OCI-LY1 (cell line): ENCODE results near the gene HLCS.

Source experiments
- H2AFZ ChIP-seq: fragments of 200-600 bp; sonication (generic), shearing (Covaris generic); 2 replicates; pipeline ENCODE4 v1.6.0; 2014; ENCODE audit warnings: antibody characterized with exemption, mild to moderate bottlenecking, low read length
- H3F3A ChIP-seq: fragments of 200-600 bp; sonication (generic), shearing (Covaris generic); 2 replicates; pipeline ENCODE4 v1.6.0; 2014; ENCODE audit warnings: mild to moderate bottlenecking, antibody characterized with exemption, low read length, moderate library complexity; ENCODE audit not compliant: insufficient read depth
- H3K27ac ChIP-seq: fragments of 200-600 bp; sonication (generic); 2 replicates; pipeline ENCODE4 v1.5.1; 2014; ENCODE audit warnings: low read length, mixed run types, mild to moderate bottlenecking, low read depth; ENCODE audit not compliant: poor library complexity, severe bottlenecking
- H3K27me3 ChIP-seq: fragments of 200-600 bp; sonication (generic); 2 replicates; pipeline ENCODE4 v1.6.0; 2014; ENCODE audit warnings: antibody characterized with exemption, mild to moderate bottlenecking, low read length, moderate library complexity; ENCODE audit not compliant: insufficient read depth
- H3K36me3 ChIP-seq: fragments of 200-600 bp; sonication (generic); 2 replicates; pipeline ENCODE4 v1.6.1; 2014; ENCODE audit warnings: mild to moderate bottlenecking, antibody characterized with exemption, low read length, moderate library complexity, mixed read lengths; ENCODE audit not compliant: insufficient read depth
- H3K4me1 ChIP-seq: fragments of 200-600 bp; sonication (generic); 2 replicates; pipeline ENCODE4 v1.5.1; 2014; ENCODE audit warnings: mild to moderate bottlenecking, low read length, moderate library complexity; ENCODE audit not compliant: insufficient read depth, severe bottlenecking
- H3K4me2 ChIP-seq: fragments of 200-600 bp; sonication (generic), shearing (Covaris generic); 2 replicates; pipeline ENCODE4 v1.6.1; 2014; ENCODE audit warnings: low read length
- H3K4me3 ChIP-seq: fragments of 200-600 bp; sonication (generic); 2 replicates; pipeline ENCODE4 v1.5.1; 2014; ENCODE audit warnings: low read length, low read depth, mild to moderate bottlenecking, mixed read lengths; ENCODE audit not compliant: poor library complexity, severe bottlenecking
- H3K79me2 ChIP-seq: fragments of 200-600 bp; shearing (Covaris generic); 2 replicates; pipeline ENCODE4 v1.6.1; 2016; ENCODE audit warnings: mixed run types, low read length, mixed read lengths; ENCODE audit not compliant: insufficient read depth
- H3K9ac ChIP-seq: fragments of 200-600 bp; sonication (generic), shearing (Covaris generic); 2 replicates; pipeline ENCODE4 v1.6.1; 2014; ENCODE audit warnings: mild to moderate bottlenecking, low read length, mixed read lengths
- H3K9me2 ChIP-seq: fragments of 200-600 bp; sonication (generic), shearing (Covaris generic); 2 replicates; pipeline ENCODE4 v1.6.1; 2014; ENCODE audit warnings: low read depth, mild to moderate bottlenecking, low read length, mixed read lengths
- H3K9me3 ChIP-seq: fragments of 200-600 bp; shearing (Covaris generic); 2 replicates; pipeline ENCODE4 v1.6.1; 2014; ENCODE audit warnings: low read length, mixed read lengths
- H4K20me1 ChIP-seq: fragments of 200-600 bp; sonication (generic), shearing (Covaris generic); 2 replicates; pipeline ENCODE4 v1.6.0; 2016; ENCODE audit warnings: mild to moderate bottlenecking, low read length; ENCODE audit not compliant: insufficient read depth
- EZH2 ChIP-seq: fragments of 200-600 bp; sonication (generic), shearing (Covaris generic); IDR thresholded peaks from 2 replicates; pipeline ENCODE4 v1.8.0; 2017; ENCODE audit warnings: borderline replicate concordance, mixed run types, mild to moderate bottlenecking, antibody characterized with exemption, low read length, moderate library complexity, mixed read lengths
- TF ChIP-seq, protein P1 (sequence below): fragments of 200-600 bp; sonication (generic), shearing (Covaris generic); IDR thresholded peaks from 2 replicates; pipeline ENCODE4 v1.5.1; 2017; ENCODE audit warnings: mild to moderate bottlenecking, antibody characterized with exemption, low read length, moderate library complexity, mixed read lengths

Gene HLCS

DNA sequence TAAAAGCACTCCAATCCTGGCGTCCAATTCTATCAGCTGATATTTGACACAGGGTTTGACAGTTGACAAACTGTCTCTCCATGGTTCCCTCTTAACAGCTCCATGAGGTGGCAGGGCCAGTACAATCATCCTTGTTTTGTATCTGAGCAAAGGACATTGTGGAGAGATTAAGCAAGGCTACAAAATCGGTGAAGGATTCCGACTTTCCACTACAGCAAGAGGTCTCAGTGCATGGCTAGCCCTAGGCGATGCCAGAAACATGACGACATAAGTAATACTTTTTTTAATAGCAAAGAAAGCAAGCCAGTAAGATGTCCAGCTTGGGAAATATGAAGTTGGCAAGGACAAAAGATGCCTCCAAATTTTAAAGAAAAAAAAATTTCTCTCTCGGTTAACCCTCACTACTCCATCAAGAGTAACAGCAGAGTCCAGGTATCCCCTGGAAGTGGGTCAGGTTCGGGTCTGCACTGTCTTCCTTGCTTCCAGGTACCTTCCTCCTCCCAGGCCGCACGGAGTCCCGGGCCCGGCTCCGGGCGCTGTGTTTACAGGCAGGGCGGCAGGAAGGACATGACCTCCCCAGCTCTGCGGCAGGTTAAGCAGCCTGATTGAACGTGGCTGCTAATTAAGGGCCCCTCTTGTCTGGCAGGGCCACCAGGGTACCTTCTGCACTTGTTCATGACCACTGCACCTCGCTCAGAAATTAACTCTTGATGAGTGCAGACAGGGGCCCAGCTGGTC is 161.4 kb downstream of the HLCS start:
- TF ChIP-seq, protein P1, sequence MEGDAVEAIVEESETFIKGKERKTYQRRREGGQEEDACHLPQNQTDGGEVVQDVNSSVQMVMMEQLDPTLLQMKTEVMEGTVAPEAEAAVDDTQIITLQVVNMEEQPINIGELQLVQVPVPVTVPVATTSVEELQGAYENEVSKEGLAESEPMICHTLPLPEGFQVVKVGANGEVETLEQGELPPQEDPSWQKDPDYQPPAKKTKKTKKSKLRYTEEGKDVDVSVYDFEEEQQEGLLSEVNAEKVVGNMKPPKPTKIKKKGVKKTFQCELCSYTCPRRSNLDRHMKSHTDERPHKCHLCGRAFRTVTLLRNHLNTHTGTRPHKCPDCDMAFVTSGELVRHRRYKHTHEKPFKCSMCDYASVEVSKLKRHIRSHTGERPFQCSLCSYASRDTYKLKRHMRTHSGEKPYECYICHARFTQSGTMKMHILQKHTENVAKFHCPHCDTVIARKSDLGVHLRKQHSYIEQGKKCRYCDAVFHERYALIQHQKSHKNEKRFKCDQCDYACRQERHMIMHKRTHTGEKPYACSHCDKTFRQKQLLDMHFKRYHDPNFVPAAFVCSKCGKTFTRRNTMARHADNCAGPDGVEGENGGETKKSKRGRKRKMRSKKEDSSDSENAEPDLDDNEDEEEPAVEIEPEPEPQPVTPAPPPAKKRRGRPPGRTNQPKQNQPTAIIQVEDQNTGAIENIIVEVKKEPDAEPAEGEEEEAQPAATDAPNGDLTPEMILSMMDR: no peak
- no peak for TF ChIP-seq EZH2
- no peaks in the 10 kb centered on the region for H4K20me1 ChIP-seq
- H3K4me3 ChIP-seq: no peak overlapping the region
- no peaks in the 10 kb centered on the region for H3F3A ChIP-seq
- no peak overlapping the region for H3K9ac ChIP-seq
- H3K9me2 ChIP-seq: no peaks in the 10 kb centered on the region
- no peak overlapping the region for H3K4me2 ChIP-seq
- no peaks in the 10 kb centered on the region for H3K27me3 ChIP-seq
- no peak overlapping the region for H2AFZ ChIP-seq
- H3K27ac ChIP-seq: no peak overlapping the region
- no peaks in the 10 kb centered on the region for H3K79me2 ChIP-seq
- H3K36me3 ChIP-seq: no peaks in the 10 kb centered on the region
- H3K9me3 ChIP-seq: no peaks in the 10 kb centered on the region
- no peaks in the 10 kb centered on the region for H3K4me1 ChIP-seq

DNA sequence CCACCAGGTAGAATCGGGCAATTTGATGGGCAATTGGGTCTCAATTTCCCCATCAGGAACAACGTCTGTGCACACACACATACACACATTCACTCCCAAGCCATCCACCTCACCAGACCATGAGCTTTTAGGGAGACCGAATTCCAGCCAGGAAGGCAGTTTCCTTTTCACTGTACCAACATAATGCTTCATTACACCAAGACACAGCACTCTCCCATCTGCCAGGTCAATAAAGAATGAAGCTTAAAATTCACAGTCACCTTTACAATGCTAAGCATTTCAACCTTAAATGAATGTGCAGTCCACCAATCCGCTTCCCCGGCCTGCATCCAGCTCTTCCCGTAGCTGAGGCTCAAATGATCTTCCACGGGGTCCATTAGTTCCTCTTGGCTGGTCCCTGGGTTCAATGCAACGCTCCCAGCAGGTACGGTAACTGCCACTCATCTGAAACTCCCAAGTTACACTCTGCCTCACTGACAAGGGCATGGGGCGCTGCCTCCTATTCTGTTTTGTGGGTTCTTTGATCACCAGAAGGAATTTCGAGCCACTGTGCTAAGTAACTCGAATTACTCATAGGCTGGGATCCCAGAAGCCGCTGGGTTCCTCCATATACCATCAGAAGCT is 162.5 kb downstream of the HLCS start:
- no peaks in the 10 kb centered on the region for H4K20me1 ChIP-seq
- no peak for TF ChIP-seq EZH2
- TF ChIP-seq, protein P1: no peak

DNA sequence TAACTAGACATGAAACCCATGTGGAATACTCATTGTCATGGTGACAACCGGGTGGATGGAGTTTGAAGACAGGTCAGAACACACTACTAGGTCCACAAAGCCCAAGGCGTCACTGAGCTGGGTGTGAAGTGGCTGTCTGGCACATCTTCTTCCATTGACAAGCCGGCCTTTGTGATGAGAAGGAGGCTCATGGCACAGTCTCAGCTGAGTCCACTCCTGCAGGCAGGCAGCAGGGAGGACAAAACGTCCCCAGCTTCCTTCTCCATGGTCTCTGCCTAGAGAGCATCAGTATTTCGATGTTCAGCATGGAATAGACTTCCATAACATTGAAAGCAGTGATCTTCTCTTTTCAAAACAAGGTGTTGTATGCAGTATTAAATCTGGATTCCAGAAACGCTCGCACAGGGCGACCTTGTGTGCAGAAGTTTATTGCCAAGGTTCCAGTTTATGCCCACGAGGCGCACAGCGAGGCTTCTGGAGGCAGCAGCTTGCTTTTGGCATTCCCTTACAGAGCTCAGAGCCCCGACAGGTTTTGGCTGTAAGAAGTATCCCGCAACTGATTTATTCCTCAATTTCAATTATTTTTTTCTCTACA is 163.3 kb downstream of the HLCS start:
- Histone ChIP-seq H3K4me3 (no peak overlapping the region), H4K20me1 (no peaks in the 10 kb centered on the region), H2AFZ (no peak overlapping the region), H3K4me2 (no peak overlapping the region), H3K36me3 (no peaks in the 10 kb centered on the region), H3K9ac (no peak overlapping the region), H3K9me2 (no peaks in the 10 kb centered on the region), H3K27ac (no peak overlapping the region), H3K79me2 (no peaks in the 10 kb centered on the region), H3F3A (no peaks in the 10 kb centered on the region), H3K9me3 (no peaks in the 10 kb centered on the region), H3K4me1 (no peaks in the 10 kb centered on the region), H3K27me3 (no peaks in the 10 kb centered on the region)
- no peak for TF ChIP-seq EZH2
- TF ChIP-seq, protein P1: no peak

More for the DNA sequence above, 162.5 kb downstream of the HLCS start:
- no peaks in the 10 kb centered on the region for H3F3A ChIP-seq
- no peaks in the 10 kb centered on the region for H3K36me3 ChIP-seq
- H2AFZ ChIP-seq: no peak overlapping the region
- no peaks in the 10 kb centered on the region for H3K27me3 ChIP-seq
- no peaks in the 10 kb centered on the region for H3K4me1 ChIP-seq
- H3K79me2 ChIP-seq: no peaks in the 10 kb centered on the region
- no peaks in the 10 kb centered on the region for H3K9me2 ChIP-seq
- no peaks in the 10 kb centered on the region for H3K9me3 ChIP-seq
- no peak overlapping the region for H3K9ac ChIP-seq
- no peak overlapping the region for H3K27ac ChIP-seq
- H3K4me2 ChIP-seq: no peak overlapping the region
- no peak overlapping the region for H3K4me3 ChIP-seq
